D721Med (cell line): ENCODE results near the gene SKI.
"Not testable (repeated sequence)": the region's sequence is repeated elsewhere in the genome, so short reads cannot be mapped to it uniquely, and the experiment has no call there.

ENCODE experiments used
- DNase-seq: peaks from one replicate; pipeline ENCODE4 v3.0.0; 2011; ENCODE audit warnings: low spot score; ENCODE audit not compliant: insufficient read length
- FAIRE-seq: peaks from 2 replicates; lab custom pipeline; 2011; peaks lifted over from hg19 to GRCh38; lab: Jason Lieb, UNC
- TF ChIP-seq, protein P1 (sequence below): IDR thresholded peaks from 2 replicates; pipeline ENCODE4 v1.5.1; 2012; ENCODE audit warnings: mild to moderate bottlenecking, control low read depth; ENCODE audit not compliant: insufficient read depth; ENCODE audit errors: missing control alignments

The SKI gene

DNA sequence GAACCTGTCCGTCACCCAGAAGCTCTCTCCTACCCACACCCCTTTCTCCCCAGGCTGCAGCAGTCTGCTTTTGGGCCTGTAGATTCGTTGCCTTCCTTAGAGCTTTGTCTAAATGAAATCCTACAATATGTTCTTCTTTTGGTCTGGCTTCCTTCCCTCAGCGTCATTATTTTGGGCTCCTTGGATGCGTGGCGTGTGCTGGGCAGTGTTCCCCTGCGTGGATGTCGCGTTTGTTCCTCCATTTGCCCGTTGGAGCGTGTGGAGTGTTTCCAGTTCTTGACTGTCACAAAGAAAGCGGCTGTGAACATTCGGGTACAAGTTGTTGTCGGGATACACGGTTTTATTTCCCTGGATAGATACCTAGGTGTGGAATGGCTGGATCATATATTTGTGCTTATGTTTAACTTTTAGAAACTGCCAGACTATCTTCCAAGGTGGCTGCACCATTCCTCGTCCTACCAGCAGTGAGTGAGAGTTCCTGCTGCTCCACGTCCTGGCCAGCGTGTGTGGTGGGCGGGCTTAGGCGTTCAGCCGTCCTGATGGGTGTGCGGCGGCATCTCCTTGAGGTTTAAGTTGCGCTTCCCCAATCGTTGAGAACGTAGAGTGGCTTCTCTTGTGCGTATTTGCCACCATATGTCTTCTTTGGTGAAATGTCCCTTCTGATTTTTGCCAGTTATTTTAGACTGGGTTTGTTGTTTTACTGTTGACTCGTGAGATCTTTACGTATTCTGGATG, 31.7 kb downstream of the SKI start:
- FAIRE-seq (no peak), DNase-seq (no peak)
- TF ChIP-seq, protein P1, sequence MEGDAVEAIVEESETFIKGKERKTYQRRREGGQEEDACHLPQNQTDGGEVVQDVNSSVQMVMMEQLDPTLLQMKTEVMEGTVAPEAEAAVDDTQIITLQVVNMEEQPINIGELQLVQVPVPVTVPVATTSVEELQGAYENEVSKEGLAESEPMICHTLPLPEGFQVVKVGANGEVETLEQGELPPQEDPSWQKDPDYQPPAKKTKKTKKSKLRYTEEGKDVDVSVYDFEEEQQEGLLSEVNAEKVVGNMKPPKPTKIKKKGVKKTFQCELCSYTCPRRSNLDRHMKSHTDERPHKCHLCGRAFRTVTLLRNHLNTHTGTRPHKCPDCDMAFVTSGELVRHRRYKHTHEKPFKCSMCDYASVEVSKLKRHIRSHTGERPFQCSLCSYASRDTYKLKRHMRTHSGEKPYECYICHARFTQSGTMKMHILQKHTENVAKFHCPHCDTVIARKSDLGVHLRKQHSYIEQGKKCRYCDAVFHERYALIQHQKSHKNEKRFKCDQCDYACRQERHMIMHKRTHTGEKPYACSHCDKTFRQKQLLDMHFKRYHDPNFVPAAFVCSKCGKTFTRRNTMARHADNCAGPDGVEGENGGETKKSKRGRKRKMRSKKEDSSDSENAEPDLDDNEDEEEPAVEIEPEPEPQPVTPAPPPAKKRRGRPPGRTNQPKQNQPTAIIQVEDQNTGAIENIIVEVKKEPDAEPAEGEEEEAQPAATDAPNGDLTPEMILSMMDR = no peak

DNA sequence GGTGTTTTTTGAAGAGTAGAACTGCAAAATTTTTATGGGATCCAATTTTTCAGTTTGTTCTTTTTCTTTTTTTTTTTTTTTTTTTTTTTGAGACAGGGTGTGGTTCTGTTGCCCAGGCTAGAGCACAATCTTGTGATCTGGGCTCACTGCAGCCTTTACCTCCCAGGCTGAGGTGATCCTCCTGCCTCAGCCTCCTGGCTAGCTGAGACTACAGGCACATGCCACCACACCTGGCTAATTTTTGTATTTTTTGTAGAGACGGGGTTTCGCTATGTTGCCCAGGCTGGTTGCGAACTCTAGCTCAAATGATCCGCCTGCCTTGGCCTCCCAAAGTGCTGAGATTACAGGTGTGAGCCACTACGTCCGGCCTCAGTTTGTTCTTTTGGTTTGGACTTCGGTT, 32.4 kb downstream of the SKI start:
- not testable (repeated sequence) for FAIRE-seq, DNase-seq

DNA sequence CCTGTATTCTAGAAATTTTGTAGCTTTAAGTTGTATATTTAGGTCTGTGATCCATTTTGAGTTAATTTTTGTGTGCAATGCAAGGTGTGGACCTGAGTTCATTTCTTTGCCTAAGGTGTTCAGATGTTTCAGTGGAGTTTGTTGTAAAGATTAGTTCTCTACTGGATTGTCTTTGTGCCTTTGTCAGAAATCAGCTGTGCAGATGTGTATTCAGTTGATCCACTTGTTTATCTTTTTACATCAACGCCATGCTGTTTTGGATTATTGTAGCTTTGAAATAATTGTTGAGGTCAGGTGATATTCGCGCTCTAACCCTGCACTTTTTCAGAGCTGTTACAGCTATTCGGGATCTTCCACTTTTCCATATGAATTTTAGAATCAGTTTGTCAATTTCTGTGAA, 32.8 kb downstream of the SKI start:
- DNase-seq (no peak), FAIRE-seq (no peak)
- TF ChIP-seq, protein P1 = no peak

DNA sequence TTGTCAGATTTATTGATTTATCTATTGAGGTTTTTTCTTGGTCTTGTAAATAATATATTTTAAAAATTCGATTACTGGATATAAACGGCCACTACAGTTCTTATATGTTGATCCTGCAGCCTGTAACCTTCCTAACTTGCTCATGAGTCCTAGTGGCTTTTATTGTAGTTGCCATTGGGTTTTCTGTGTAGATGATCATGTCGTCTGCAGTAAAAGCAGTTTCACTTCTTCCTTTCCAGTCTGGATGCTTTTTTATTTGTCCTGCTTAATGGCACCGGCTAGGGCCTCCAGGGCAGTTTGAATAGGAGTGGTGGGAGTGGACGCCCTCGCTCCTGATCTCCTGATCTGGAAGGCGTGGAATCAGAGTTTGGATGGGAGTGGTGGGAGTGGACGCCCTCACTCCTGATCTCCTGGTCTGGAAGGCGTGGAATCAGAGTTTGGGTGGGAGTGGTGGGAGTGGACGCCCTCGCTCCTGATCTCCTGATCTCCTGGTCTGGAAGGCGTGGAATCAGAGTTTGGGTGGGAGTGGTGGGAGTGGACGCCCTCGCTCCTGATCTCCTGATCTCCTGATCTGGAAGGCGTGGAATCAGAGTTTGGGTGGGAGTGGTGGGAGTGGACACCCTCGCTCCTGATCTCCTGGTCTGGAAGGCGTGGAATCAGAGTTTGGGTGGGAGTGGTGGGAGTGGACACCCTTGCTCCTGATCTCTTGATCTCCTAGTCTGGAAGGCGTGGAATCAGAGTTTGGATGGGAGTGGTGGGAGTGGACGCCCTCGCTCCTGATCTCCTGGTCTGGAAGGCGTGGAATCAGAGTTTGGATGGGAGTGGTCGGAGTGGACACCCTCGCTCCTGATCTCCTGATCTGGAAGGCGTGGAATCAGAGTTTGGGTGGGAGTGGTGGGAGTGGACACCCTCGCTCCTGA, 33.6 kb downstream of the SKI start:
- not testable (repeated sequence) for DNase-seq, FAIRE-seq

DNA sequence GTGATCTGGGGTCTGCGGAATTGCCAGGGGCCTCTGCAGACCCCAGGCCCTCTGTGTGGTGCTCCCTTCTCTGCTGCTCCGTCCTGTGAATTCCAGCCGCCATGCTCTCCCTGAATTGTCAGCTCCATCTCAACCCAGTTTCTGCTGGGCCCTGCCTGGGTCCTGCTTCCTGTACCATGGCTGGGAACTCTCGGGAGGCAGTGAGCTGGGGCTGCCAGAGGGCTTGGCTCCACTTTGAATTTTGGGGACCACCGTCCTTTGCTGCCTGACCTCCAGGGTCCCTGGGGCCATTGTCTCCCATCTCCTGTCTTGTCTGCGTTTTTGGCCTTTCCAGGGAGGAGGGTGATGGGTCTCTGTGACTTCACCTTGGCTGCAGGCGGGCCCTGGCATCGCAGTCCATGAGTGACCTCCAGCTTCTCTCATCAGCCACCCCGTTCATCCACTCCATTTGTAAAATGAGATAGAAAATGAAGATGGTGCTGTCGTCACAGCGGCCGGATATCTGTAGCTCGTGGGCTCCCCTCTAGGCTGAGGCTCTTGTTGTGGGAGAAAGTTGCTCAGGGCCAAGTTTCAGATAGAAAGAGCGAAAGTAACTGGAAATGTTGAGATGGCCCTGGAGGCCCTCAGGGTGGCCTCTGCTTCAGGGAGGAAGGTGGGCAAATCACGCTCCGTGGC, 38.3 kb downstream of the SKI start:
- no peak for FAIRE-seq
- TF ChIP-seq, protein P1 = no peak
- DNase-seq = no peak

DNA sequence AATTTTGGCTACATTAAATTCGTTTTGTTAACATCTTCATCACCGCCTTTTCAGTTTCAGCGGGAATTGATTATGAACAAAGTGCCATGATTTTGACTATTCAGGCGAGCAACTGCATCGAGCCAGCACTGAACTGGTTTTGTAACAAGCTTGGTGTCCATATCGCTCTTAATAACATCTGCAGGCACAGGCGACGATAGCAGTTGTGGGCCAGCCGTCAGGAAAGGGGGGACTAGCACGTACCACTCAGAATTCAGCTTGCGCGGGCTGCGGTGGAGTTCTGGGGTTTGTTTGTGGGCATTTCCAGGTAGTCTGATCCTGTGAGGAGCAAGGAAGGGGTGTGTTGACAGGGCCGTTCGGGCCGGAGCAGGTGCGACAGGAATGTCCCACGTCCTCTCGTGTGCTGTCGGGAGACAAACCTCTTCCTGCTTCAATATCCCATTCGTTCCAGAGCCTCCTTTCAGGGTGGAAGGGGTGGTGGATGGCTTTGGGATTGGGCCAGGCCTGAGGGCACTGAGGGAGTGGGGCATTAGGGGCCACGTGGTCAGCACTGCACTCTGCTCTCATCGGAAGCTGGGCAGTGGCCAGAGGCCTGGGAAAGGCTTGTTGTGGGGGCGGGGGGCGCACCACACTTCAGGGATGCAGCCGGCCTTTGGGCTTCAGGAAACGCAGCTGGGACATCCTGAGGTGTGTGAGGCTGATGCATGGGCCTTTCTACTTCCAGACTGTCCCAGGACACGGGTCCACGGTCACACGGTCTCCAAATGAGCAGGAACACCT, 39.1 kb downstream of the SKI start:
- FAIRE-seq (no peak), DNase-seq (no peak)
- TF ChIP-seq, protein P1 = no peak

DNA sequence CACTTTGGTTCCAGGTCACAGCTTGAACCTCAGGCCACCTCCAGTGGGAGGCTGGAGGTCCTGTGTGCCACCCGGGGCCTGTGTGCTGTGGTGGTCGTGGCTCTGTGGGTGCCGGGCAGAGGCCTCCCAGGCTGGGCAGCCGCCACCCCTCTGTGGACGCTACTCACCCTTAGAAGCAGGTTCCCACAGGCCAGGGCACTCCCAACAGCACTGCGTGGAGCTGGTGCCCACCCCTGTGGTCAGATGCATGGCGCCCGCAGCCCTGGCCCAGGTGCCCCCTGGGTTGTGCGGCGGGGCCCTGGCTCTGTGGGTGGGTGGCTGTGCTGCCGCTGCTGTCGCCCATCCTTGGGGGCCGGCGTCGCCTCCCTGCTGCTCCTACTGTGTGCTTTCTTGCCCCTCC, 39.7 kb downstream of the SKI start:
- TF ChIP-seq, protein P1 = no peak
- DNase-seq (no peak), FAIRE-seq (no peak)
